ENCODE results near the gene NBEA.

The NBEA gene

DNA sequence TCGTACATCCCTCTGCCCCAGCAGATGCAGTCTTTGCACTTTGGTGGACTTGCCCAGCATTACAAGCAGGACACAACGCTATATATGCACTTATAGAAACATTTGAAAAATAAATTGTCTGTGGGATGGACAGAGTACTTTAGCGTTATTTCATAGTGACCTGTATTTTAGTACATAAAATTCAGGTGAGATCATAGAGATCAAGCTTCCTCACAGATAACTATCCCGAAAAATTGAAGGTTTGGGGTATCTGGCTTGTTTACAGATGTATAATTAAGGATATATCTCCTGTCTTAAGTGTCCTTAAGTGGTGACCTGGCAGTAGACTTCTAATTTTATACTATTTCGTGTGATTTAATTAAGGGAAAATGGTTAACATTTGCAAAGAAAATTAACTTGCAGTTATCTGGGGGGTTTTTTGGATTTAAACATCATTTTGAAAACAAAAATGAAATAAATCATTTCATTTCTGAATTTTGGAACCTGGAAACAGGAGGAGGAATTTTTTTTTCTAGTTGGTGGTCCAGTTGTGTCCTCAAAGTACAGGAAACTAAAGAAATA, 535.4 kb downstream of the NBEA start:
- Histone ChIP-seq H3K4ac (ENCODE audit: low read length) (no peak overlapping the region), H4K91ac (ENCODE audit: low read depth, low read length, poor library complexity) (no peak overlapping the region), H3K9me3 (replicated peaks in 1 of 2; ENCODE audit: control insufficient read depth in 2 of 2, insufficient read depth in 1 of 2, low read depth in 1 of 2, low read length in 2 of 2) (no peaks in the 10 kb centered on the region), H3K9ac (ENCODE audit: low read depth, low read length, poor library complexity) (no peak overlapping the region), H2BK12ac (ENCODE audit: low read length) (no peak overlapping the region), H3K4me1 (ENCODE audit: control insufficient read depth in 2 of 2, insufficient read depth in 1 of 2, low read depth in 1 of 2, low read length in 2 of 2) (peaks cover 10 to 25% of the 10 kb centered on the region in 2 donors), H3K23ac (ENCODE audit: low read depth, low read length, poor library complexity) (no peak overlapping the region), H3K27ac (replicated peaks; ENCODE audit: low read length) (no peak overlapping the region), H3K4me2 (ENCODE audit: insufficient read depth, low read length, poor library complexity, severe bottlenecking) (no peak overlapping the region), H3K4me3 (ENCODE audit: low read length in 2 of 2) (no peak overlapping the region), H3K27me3 (ENCODE audit: control insufficient read depth in 3 of 3, insufficient read depth in 3 of 3, low read depth in 1 of 3, low read length in 3 of 3) (peaks cover 13 to 44% (median 43%) of the 10 kb centered on the region in 3 experiments), H3K14ac (ENCODE audit: low read length) (no peak overlapping the region), H4K8ac (ENCODE audit: low read depth, low read length) (no peak overlapping the region), H2AFZ (ENCODE audit: low read length) (no peak overlapping the region), H2BK120ac (ENCODE audit: low read depth, low read length) (no peak overlapping the region), H2BK15ac (ENCODE audit: low read length) (no peak overlapping the region), H3K18ac (ENCODE audit: low read length) (no peak overlapping the region), H2BK5ac (ENCODE audit: low read length) (no peak overlapping the region), H3K79me1 (ENCODE audit: low read depth, low read length) (no peaks in the 10 kb centered on the region), H2AK5ac (ENCODE audit: low read depth, low read length) (no peak overlapping the region), H3K36me3 (replicated peaks in 1 of 2; ENCODE audit: control insufficient read depth in 2 of 2, insufficient read depth in 2 of 2, low read length in 2 of 2) (no peaks in the 10 kb centered on the region)
- no CpG with 5 or more reads among the region's 5 CpGs for WGBS, 2 donors (ENCODE audit: extremely low coverage in 2 of 2, insufficient read length in 2 of 2, insufficient replicate concordance in 1 of 2)
- DNase-seq (ENCODE audit: low spot score), result no peak

DNA sequence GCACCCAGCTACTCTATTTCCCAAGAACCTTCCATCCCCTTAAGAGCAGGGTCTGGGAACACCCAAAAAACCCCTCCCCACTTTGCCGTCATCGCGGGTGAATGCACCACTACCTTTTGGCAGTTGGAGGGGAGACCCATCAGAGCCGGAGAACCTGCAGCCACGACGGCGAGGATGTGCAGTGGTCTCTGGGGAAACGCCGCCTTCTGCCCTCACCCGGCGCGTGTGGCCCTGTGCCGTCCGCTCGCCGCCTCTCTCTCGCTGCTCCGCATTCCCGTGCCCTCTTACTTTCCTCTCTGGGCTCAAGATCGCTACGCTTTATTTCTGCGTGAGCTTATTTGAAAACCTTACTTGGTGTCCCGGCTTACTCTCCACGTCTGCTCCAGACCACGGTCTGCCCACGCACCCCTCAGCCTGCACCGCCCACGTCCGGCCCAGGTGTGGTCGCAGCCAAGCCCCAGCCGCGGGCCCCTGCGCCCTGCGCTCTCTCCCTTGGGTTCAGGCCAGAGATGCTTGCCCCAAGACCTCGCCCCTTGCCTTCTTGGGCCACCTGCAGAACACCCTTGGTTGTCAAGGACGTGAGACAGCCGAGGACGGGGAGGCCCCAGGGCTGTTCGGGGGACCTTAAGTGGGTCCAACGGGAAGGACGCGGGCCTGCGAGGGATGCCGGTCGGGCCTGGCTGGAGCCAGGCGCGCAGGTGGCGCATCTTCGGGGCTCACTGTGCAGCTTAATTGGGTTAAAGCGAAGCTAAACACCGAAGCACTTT, 536.4 kb downstream of the NBEA start:
- H3K79me1 ChIP-seq (ENCODE audit: low read depth, low read length), result no peaks in the 10 kb centered on the region
- H3K36me3 ChIP-seq (replicated peaks in 1 of 2; ENCODE audit: control insufficient read depth in 2 of 2, insufficient read depth in 2 of 2, low read length in 2 of 2), result no peaks in the 10 kb centered on the region
- no peak overlapping the region for H4K8ac ChIP-seq (ENCODE audit: low read depth, low read length)
- peak overlapping the region; percentile 83 for H3K18ac ChIP-seq (ENCODE audit: low read length)
- H2BK12ac ChIP-seq (ENCODE audit: low read length), result no peak overlapping the region
- peak overlapping the region; percentile 88 for H2BK15ac ChIP-seq (ENCODE audit: low read length)
- peak overlapping the region; percentile 79 for H2AFZ ChIP-seq (ENCODE audit: low read length)
- H4K91ac ChIP-seq (ENCODE audit: low read depth, low read length, poor library complexity), result no peak overlapping the region
- H3K27ac ChIP-seq (replicated peaks; ENCODE audit: low read length), result no peak overlapping the region
- no peaks in the 10 kb centered on the region for H3K9me3 ChIP-seq (replicated peaks in 1 of 2; ENCODE audit: control insufficient read depth in 2 of 2, insufficient read depth in 1 of 2, low read depth in 1 of 2, low read length in 2 of 2)
- peak overlapping the region; percentile 54 for H2AK5ac ChIP-seq (ENCODE audit: low read depth, low read length)
- H3K9ac ChIP-seq (ENCODE audit: low read depth, low read length, poor library complexity), result peak overlapping the region; percentile 74
- no peak overlapping the region for H2BK5ac ChIP-seq (ENCODE audit: low read length)
- H3K4me2 ChIP-seq (ENCODE audit: insufficient read depth, low read length, poor library complexity, severe bottlenecking), result peak overlapping the region; percentile 68
- H3K4me3 ChIP-seq (ENCODE audit: low read length in 2 of 2), result peak overlapping the region; percentile 17 to 65
- peak overlapping the region; percentile 91 for H3K14ac ChIP-seq (ENCODE audit: low read length)
- peaks cover 13 to 40% (median 34%) of the 10 kb centered on the region in 3 experiments for H3K27me3 ChIP-seq (ENCODE audit: control insufficient read depth in 3 of 3, insufficient read depth in 3 of 3, low read depth in 1 of 3, low read length in 3 of 3)
- no peak overlapping the region for H3K4ac ChIP-seq (ENCODE audit: low read length)
- peak overlapping the region; percentile 87 for H2BK120ac ChIP-seq (ENCODE audit: low read depth, low read length)
- no CpG with 5 or more reads among the region's 51 CpGs for WGBS, 2 donors (ENCODE audit: extremely low coverage in 2 of 2, insufficient read length in 2 of 2, insufficient replicate concordance in 1 of 2)
- DNase-seq (ENCODE audit: low spot score), result no peak
- no peak overlapping the region for H3K23ac ChIP-seq (ENCODE audit: low read depth, low read length, poor library complexity)
- peaks cover 10 to 25% of the 10 kb centered on the region in 2 donors for H3K4me1 ChIP-seq (ENCODE audit: control insufficient read depth in 2 of 2, insufficient read depth in 1 of 2, low read depth in 1 of 2, low read length in 2 of 2)

DNA sequence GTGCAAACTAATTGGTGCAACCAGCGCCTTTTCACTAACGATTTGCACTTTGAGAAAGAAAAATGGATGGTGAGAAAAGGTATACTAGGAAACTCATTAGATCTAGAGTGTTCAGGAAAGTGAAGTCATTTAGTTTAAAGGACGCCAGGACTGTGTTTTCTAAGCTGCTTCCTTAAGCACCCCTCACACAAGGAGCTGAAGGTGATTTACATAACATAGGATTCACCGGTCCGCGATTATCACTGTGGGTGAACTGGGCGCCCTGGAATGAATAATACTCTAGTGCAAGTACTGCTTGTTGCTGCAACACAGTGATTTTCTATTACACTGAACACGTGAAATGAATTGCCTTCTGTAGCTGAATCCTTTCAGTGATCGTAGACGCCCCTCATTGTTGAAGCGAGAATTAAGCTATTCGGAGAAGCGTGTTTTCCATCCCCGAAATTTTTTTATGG, 537.0 kb downstream of the NBEA start:
- H3K4me1 ChIP-seq (ENCODE audit: control insufficient read depth in 2 of 2, insufficient read depth in 1 of 2, low read depth in 1 of 2, low read length in 2 of 2), result peaks cover 10 to 25% of the 10 kb centered on the region in 2 donors
- no peak overlapping the region for H4K8ac ChIP-seq (ENCODE audit: low read depth, low read length)
- H3K4me2 ChIP-seq (ENCODE audit: insufficient read depth, low read length, poor library complexity, severe bottlenecking), result peak overlapping the region; percentile 68
- no peaks in the 10 kb centered on the region for H3K79me1 ChIP-seq (ENCODE audit: low read depth, low read length)
- H3K9ac ChIP-seq (ENCODE audit: low read depth, low read length, poor library complexity), result no peak overlapping the region
- H3K23ac ChIP-seq (ENCODE audit: low read depth, low read length, poor library complexity), result no peak overlapping the region
- no peak overlapping the region for H3K18ac ChIP-seq (ENCODE audit: low read length)
- peak; percentile 55 for DNase-seq (ENCODE audit: low spot score)
- no peak overlapping the region for H2BK5ac ChIP-seq (ENCODE audit: low read length)
- no peak overlapping the region for H3K4ac ChIP-seq (ENCODE audit: low read length)
- H2AFZ ChIP-seq (ENCODE audit: low read length), result peak overlapping the region; percentile 79
- H3K36me3 ChIP-seq (replicated peaks in 1 of 2; ENCODE audit: control insufficient read depth in 2 of 2, insufficient read depth in 2 of 2, low read length in 2 of 2), result no peaks in the 10 kb centered on the region
- no peak overlapping the region for H2BK15ac ChIP-seq (ENCODE audit: low read length)
- H3K27me3 ChIP-seq (ENCODE audit: control insufficient read depth in 3 of 3, insufficient read depth in 3 of 3, low read depth in 1 of 3, low read length in 3 of 3), result peaks cover 13 to 40% (median 34%) of the 10 kb centered on the region in 3 experiments
- H4K91ac ChIP-seq (ENCODE audit: low read depth, low read length, poor library complexity), result no peak overlapping the region
- H3K27ac ChIP-seq (replicated peaks; ENCODE audit: low read length), result no peak overlapping the region
- no peak overlapping the region for H3K14ac ChIP-seq (ENCODE audit: low read length)
- no CpG with 5 or more reads among the region's 14 CpGs for WGBS, 2 donors (ENCODE audit: extremely low coverage in 2 of 2, insufficient read length in 2 of 2, insufficient replicate concordance in 1 of 2)
- H3K4me3 ChIP-seq (ENCODE audit: low read length in 2 of 2), result peak overlapping the region in 1 of 2 donors; percentile 17
- no peak overlapping the region for H2BK120ac ChIP-seq (ENCODE audit: low read depth, low read length)
- no peaks in the 10 kb centered on the region for H3K9me3 ChIP-seq (replicated peaks in 1 of 2; ENCODE audit: control insufficient read depth in 2 of 2, insufficient read depth in 1 of 2, low read depth in 1 of 2, low read length in 2 of 2)
- H2AK5ac ChIP-seq (ENCODE audit: low read depth, low read length), result no peak overlapping the region
- no peak overlapping the region for H2BK12ac ChIP-seq (ENCODE audit: low read length)

DNA sequence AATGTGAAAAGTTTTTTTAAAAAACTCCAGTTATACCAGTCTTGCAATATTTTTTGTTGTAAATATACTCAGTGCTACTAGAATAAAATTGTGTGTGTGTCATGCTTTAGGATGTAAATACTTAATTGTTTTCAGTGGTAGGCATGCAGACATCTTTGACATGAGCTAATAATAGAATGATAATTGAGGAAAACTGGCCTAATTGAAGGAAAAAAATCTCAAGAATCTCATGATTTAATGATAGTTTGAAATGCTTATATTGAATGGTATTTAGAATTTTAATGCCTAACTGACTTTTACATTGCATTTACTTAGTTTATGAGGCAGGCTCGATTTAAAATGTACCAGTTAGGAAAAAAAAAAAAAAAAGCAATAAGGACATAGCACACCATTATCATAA, 537.6 kb downstream of the NBEA start:
- H2BK15ac ChIP-seq (ENCODE audit: low read length), result no peak overlapping the region
- no peak overlapping the region for H3K14ac ChIP-seq (ENCODE audit: low read length)
- no peak overlapping the region for H2AFZ ChIP-seq (ENCODE audit: low read length)
- no peak overlapping the region for H3K4me3 ChIP-seq (ENCODE audit: low read length in 2 of 2)
- H4K8ac ChIP-seq (ENCODE audit: low read depth, low read length), result no peak overlapping the region
- no peak overlapping the region for H3K4ac ChIP-seq (ENCODE audit: low read length)
- H3K79me1 ChIP-seq (ENCODE audit: low read depth, low read length), result no peaks in the 10 kb centered on the region
- H2BK12ac ChIP-seq (ENCODE audit: low read length), result no peak overlapping the region
- H4K91ac ChIP-seq (ENCODE audit: low read depth, low read length, poor library complexity), result no peak overlapping the region
- no peak overlapping the region for H3K27ac ChIP-seq (replicated peaks; ENCODE audit: low read length)
- H3K36me3 ChIP-seq (replicated peaks in 1 of 2; ENCODE audit: control insufficient read depth in 2 of 2, insufficient read depth in 2 of 2, low read length in 2 of 2), result no peaks in the 10 kb centered on the region
- H3K4me2 ChIP-seq (ENCODE audit: insufficient read depth, low read length, poor library complexity, severe bottlenecking), result no peak overlapping the region
- H3K4me1 ChIP-seq (ENCODE audit: control insufficient read depth in 2 of 2, insufficient read depth in 1 of 2, low read depth in 1 of 2, low read length in 2 of 2), result peaks cover 10 to 25% of the 10 kb centered on the region in 2 donors
- H3K9me3 ChIP-seq (replicated peaks in 1 of 2; ENCODE audit: control insufficient read depth in 2 of 2, insufficient read depth in 1 of 2, low read depth in 1 of 2, low read length in 2 of 2), result no peaks in the 10 kb centered on the region
- no peak overlapping the region for H2AK5ac ChIP-seq (ENCODE audit: low read depth, low read length)
- no peak overlapping the region for H2BK5ac ChIP-seq (ENCODE audit: low read length)
- H3K9ac ChIP-seq (ENCODE audit: low read depth, low read length, poor library complexity), result no peak overlapping the region
- H2BK120ac ChIP-seq (ENCODE audit: low read depth, low read length), result no peak overlapping the region
- peaks cover 13 to 37% (median 34%) of the 10 kb centered on the region in 3 experiments for H3K27me3 ChIP-seq (ENCODE audit: control insufficient read depth in 3 of 3, insufficient read depth in 3 of 3, low read depth in 1 of 3, low read length in 3 of 3)
- H3K18ac ChIP-seq (ENCODE audit: low read length), result no peak overlapping the region
- H3K23ac ChIP-seq (ENCODE audit: low read depth, low read length, poor library complexity), result no peak overlapping the region
- WGBS, 2 donors (ENCODE audit: extremely low coverage in 2 of 2, insufficient read length in 2 of 2, insufficient replicate concordance in 1 of 2), result no CpG with 5 or more reads among the region's 1 CpG
- no peak for DNase-seq (ENCODE audit: low spot score)
